OCI-LY7 (cell line): ENCODE results near the gene BORCS6. TPM values are rescaled to one million over a fixed set of nuclear protein-coding genes. Genes with fewer than 3 reads are reported as not detected.
A peak's percentile ranks its signal among the peaks of the same experiment; 100 is the strongest.

ENCODE experiments used
- BruUV-seq: library from RNA; stranded (reverse); fragments of 400-500 nt; replicated peaks from 2 replicates; lab custom pipeline; 2021; lab: Mats Ljungman, UMichigan
- CTCF ChIA-PET: fragments of 300-600 bp; sonication (Branson Sonifier 250); formaldehyde crosslinking; loops from one replicate; lab custom pipeline; 2022; ENCODE audit warnings: antibody characterized with exemption; ENCODE audit not compliant: unreplicated experiment; lab: Charles Lee
- POLR2A ChIA-PET: fragments of 300-600 bp; sonication (Branson Sonifier 250); formaldehyde crosslinking; loops from one replicate; lab custom pipeline; 2022; ENCODE audit warnings: antibody characterized with exemption; lab: Charles Lee
- DNase-seq: peaks from one replicate; pipeline ENCODE4 v3.0.0-alpha.2; 2015; ENCODE audit warnings: low spot score
- H2AFZ ChIP-seq: fragments of 200-600 bp; sonication (generic), shearing (Covaris generic); 2 replicates; pipeline ENCODE4 v1.6.1; 2014; ENCODE audit warnings: mild to moderate bottlenecking, antibody characterized with exemption, low read length, moderate library complexity
- H3K27ac ChIP-seq: fragments of 200-600 bp; sonication (generic); 2 replicates; pipeline ENCODE4 v1.5.1; 2014; ENCODE audit warnings: mixed run types, low read depth, mild to moderate bottlenecking, moderate library complexity, low read length, inconsistent platforms; ENCODE audit not compliant: poor library complexity, severe bottlenecking
- H3K36me3 ChIP-seq: fragments of 200-600 bp; sonication (generic); 2 replicates; pipeline ENCODE4 v1.6.1; 2014; ENCODE audit warnings: mild to moderate bottlenecking, antibody characterized with exemption, low read length, moderate library complexity, mixed read lengths; ENCODE audit not compliant: insufficient read depth
- H3K4me1 ChIP-seq: fragments of 200-600 bp; sonication (generic); 2 replicates; pipeline ENCODE4 v1.5.1; 2014; ENCODE audit warnings: mild to moderate bottlenecking, low read length; ENCODE audit not compliant: insufficient read depth, poor library complexity, severe bottlenecking
- H3K4me2 ChIP-seq: fragments of 200-600 bp; sonication (generic); 2 replicates; pipeline ENCODE4 v1.6.1; 2014; ENCODE audit warnings: mild to moderate bottlenecking, low read length
- H3K4me3 ChIP-seq: fragments of 200-600 bp; sonication (generic); 2 replicates; pipeline ENCODE4 v1.5.1; 2014; ENCODE audit warnings: mild to moderate bottlenecking, low read depth, low read length; ENCODE audit not compliant: poor library complexity, severe bottlenecking
- H3K79me2 ChIP-seq: fragments of 200-600 bp; sonication (generic); 2 replicates; pipeline ENCODE4 v1.6.1; 2016; ENCODE audit warnings: low read depth, mild to moderate bottlenecking, low read length, moderate library complexity, mixed read lengths; ENCODE audit not compliant: insufficient read depth
- H3K9me2 ChIP-seq: fragments of 200-600 bp; sonication (generic); 2 replicates; pipeline ENCODE4 v1.6.1; 2016; ENCODE audit warnings: mild to moderate bottlenecking, low read length, mixed read lengths; ENCODE audit not compliant: insufficient read depth
- H3K9me3 ChIP-seq: fragments of 200-600 bp; sonication (generic); 2 replicates; pipeline ENCODE4 v1.6.1; 2014; ENCODE audit warnings: mild to moderate bottlenecking, mixed run types, low read length, mixed read lengths
- H4K20me1 ChIP-seq: fragments of 200-600 bp; sonication (generic); 2 replicates; pipeline ENCODE4 v1.6.1; 2014; ENCODE audit warnings: mild to moderate bottlenecking, antibody characterized with exemption, low read length, moderate library complexity, mixed read lengths; ENCODE audit not compliant: insufficient read depth
- CTCF ChIP-seq: fragments of 200-600 bp; sonication (generic); conservative IDR thresholded peaks from 2 replicates; pipeline ENCODE4 v1.5.1; 2014; ENCODE audit warnings: mild to moderate bottlenecking, antibody characterized with exemption, low read length, moderate library complexity, mixed read lengths
- EZH2phosphoT487 ChIP-seq: fragments of 200-600 bp; sonication (generic); IDR thresholded peaks from 2 replicates; pipeline ENCODE4 v1.6.1; 2018; ENCODE audit warnings: low read depth, borderline replicate concordance, mild to moderate bottlenecking, mixed run types, antibody characterized with exemption, low read length, moderate library complexity, mixed read lengths
- intact Hi-C: fragments of 100-400 bp; cut with micrococcal nuclease; formaldehyde crosslinking; loops from one replicate; pipeline ENCODE4 v1.10.0; 2022; ENCODE audit not compliant: unreplicated experiment
- total RNA-seq, 2 experiments: library from RNA; depleted of rRNA in 1 of 2; stranded (reverse); fragments of >200 nt in 1 of 2; shearing (Covaris generic) in 1 of 2; gene quantifications; 2 replicates each; pipeline ENCODE4 v1.2.3, GENCODE V29; 2014 to 2022

Gene BORCS6
- total RNA-seq, 2 experiments from 2014 or later = 12.7 to 13.9 TPM

GRCh38 chr17:8156246-8156992 lies 33.6 kb downstream of the BORCS6 start:
- POLR2A ChIA-PET = interaction anchor here (0.8 to 1.9 kb wide), 6 partner anchors 11 to 30 kb away, joined by 3 to 18 read pairs (median 4); no protein-coding TSS in a partner anchor
- peaks cover 5% of the 10 kb centered on the region; the same call in 1 of the 2 replicates for H3K79me2 ChIP-seq
- peaks cover 60% of the 10 kb centered on the region for H3K4me1 ChIP-seq

GRCh38 chr17:8155996-8156245 lies 34.1 kb downstream of the BORCS6 start:
- POLR2A ChIA-PET = interaction anchor here (0.9 to 1.9 kb wide), 2 partner anchors 18 to 23 kb away, joined by 3 to 18 read pairs; no protein-coding TSS in a partner anchor
- Histone ChIP-seq H4K20me1 (no peaks in the 10 kb centered on the region), H3K9me2 (no peaks in the 10 kb centered on the region), H3K36me3 (peaks cover 20% of the 10 kb centered on the region), H3K4me2 (peak overlapping the region; percentile 95), H2AFZ (no peak overlapping the region), H3K9me3 (no peaks in the 10 kb centered on the region), H3K4me3 (peak overlapping the region; percentile 75), H3K79me2 (peaks cover 4% of the 10 kb centered on the region; the same call in 1 of the 2 replicates), H3K4me1 (peaks cover 56% of the 10 kb centered on the region), H3K27ac (peak overlapping the region; percentile 36)
- TF ChIP-seq CTCF (no peak), EZH2phosphoT487 (no peak)
- intact Hi-C loops = loop anchor here (1.0 to 10.0 kb wide), 4 partner anchors 18 to 321 kb away; partner anchors contain the start of gene KDM6B
- DNase-seq = no peak
- CTCF ChIA-PET = interaction anchor here (1.0 kb wide), 1 partner anchor 97 kb away, joined by 3 read pairs; no protein-coding TSS in a partner anchor
- no TSS peak for BruUV-seq

More at GRCh38 chr17:8156246-8156992, 33.6 kb downstream of the BORCS6 start:
- intact Hi-C loops = loop anchor here (1.0 to 10.0 kb wide), 4 partner anchors 18 to 322 kb away; partner anchors contain the start of gene KDM6B
- TF ChIP-seq EZH2phosphoT487 = no peak
- peak; percentile 43; the same call in 1 of the 2 replicates for TF ChIP-seq CTCF
- H4K20me1 ChIP-seq = no peaks in the 10 kb centered on the region
- CTCF ChIA-PET = interaction anchor here (0.6 to 1.0 kb wide), 4 partner anchors 19 to 97 kb away, joined by 3 read pairs; no protein-coding TSS in a partner anchor
- peak overlapping the region; percentile 75 for H3K4me3 ChIP-seq
- peak overlapping the region; percentile 59; the same call in 1 of the 2 replicates for H2AFZ ChIP-seq
- no peaks in the 10 kb centered on the region for H3K9me2 ChIP-seq
- H3K9me3 ChIP-seq = no peaks in the 10 kb centered on the region
- peak; percentile 100 for DNase-seq
- H3K36me3 ChIP-seq = peaks cover 25% of the 10 kb centered on the region
- H3K27ac ChIP-seq = peak overlapping the region; percentile 80
- BruUV-seq = no TSS peak
- peak overlapping the region; percentile 95 for H3K4me2 ChIP-seq
